GM12801 (cell line): ENCODE data around the gene POM121L12.

Experiments
- TF ChIP-seq, protein P1 (sequence below): IDR thresholded peaks from one replicate; pipeline ENCODE4 v1.5.1; 2011; ENCODE audit warnings: control low read depth; ENCODE audit not compliant: insufficient read length; ENCODE audit errors: extremely low read depth

Gene POM121L12

GRCh38 chr7:53068673-53069072 is 33.2 kb downstream of the POM121L12 start:
- TF ChIP-seq, protein P1, sequence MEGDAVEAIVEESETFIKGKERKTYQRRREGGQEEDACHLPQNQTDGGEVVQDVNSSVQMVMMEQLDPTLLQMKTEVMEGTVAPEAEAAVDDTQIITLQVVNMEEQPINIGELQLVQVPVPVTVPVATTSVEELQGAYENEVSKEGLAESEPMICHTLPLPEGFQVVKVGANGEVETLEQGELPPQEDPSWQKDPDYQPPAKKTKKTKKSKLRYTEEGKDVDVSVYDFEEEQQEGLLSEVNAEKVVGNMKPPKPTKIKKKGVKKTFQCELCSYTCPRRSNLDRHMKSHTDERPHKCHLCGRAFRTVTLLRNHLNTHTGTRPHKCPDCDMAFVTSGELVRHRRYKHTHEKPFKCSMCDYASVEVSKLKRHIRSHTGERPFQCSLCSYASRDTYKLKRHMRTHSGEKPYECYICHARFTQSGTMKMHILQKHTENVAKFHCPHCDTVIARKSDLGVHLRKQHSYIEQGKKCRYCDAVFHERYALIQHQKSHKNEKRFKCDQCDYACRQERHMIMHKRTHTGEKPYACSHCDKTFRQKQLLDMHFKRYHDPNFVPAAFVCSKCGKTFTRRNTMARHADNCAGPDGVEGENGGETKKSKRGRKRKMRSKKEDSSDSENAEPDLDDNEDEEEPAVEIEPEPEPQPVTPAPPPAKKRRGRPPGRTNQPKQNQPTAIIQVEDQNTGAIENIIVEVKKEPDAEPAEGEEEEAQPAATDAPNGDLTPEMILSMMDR = no peak

DNA sequence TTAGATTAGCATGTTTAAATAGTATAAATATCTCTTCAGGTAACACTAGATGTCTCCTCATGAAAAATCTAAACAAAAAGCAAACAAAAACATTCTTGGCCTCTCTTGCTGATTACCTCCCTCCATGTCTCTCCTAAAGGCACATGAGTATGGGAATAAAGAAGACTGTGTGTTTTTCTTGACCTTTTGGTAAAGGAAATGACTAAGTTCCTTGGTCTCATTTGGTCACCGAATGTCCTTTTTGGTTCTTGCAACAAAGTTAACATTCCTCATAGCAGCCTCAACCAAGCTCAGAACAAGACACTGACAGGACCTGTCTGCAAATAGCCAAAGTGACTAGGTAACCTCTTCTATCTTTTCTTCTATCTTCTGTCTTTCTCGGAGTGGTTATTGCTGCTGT is 35.5 kb downstream of the POM121L12 start:
- TF ChIP-seq, protein P1 = no peak
